K562 (cell line): Measurements from ENCODE around the gene C11orf86. TPM values are rescaled to one million over a fixed set of nuclear protein-coding genes. Genes with fewer than 3 reads are reported as not detected.

Experiments
- CCNT2 ChIP-seq: IDR thresholded peaks from 2 replicates; pipeline ENCODE4 v1.6.1; 2011; ENCODE audit warnings: borderline replicate concordance, low read depth, mild to moderate bottlenecking, moderate library complexity, mixed read lengths, low read length; ENCODE audit not compliant: insufficient read length; ENCODE audit errors: extremely low read depth
- CUX1 ChIP-seq: fragments of 200-800 bp; sonication (Bioruptor generic); IDR thresholded peaks from 2 replicates; pipeline ENCODE4 v1.6.1; 2016; ENCODE audit warnings: missing genetic modification characterization, missing compliant biosample characterization
- FIP1L1 ChIP-seq: fragments of 200-400 bp; formaldehyde crosslinking; IDR thresholded peaks from 2 replicates; pipeline ENCODE4 v1.6.1; 2018; ENCODE audit warnings: mild to moderate bottlenecking, low read depth, low read length; ENCODE audit not compliant: poor library complexity, severe bottlenecking
- FOXP1 ChIP-seq: sonication (generic); formaldehyde crosslinking; IDR thresholded peaks from 2 replicates; pipeline ENCODE4 v1.8.0; 2022; ENCODE audit warnings: mild to moderate bottlenecking, missing genetic modification reagents
- HES1 ChIP-seq: fragments of 450-650 bp; IDR thresholded peaks from 2 replicates; pipeline ENCODE4 v1.6.1; 2016; ENCODE audit warnings: low read depth, mild to moderate bottlenecking, moderate library complexity
- HMGN3 ChIP-seq: IDR thresholded peaks from 2 replicates; pipeline ENCODE4 v1.6.1; 2011; ENCODE audit warnings: borderline replicate concordance, low read depth, mild to moderate bottlenecking, mixed read lengths, low read length; ENCODE audit not compliant: insufficient read length; ENCODE audit errors: extremely low read depth
- HNRNPLL ChIP-seq: fragments of 200-400 bp; formaldehyde crosslinking; IDR thresholded peaks from 2 replicates; pipeline ENCODE4 v1.6.1; 2017; ENCODE audit warnings: low read length, low read depth, mild to moderate bottlenecking; ENCODE audit not compliant: poor library complexity, severe bottlenecking
- JUN ChIP-seq, 2 experiments: sonication (generic) in 1 of 2; formaldehyde crosslinking in 1 of 2; IDR thresholded peaks; 2 replicates each; pipeline versions ENCODE4 v1.6.1 to v1.8.0; 2012 to 2022; ENCODE audit warnings: borderline replicate concordance in 2 of 2, mild to moderate bottlenecking in 2 of 2, improper control_type of control experiment in 1 of 2, low read depth in 1 of 2, low read length in 1 of 2, missing genetic modification reagents in 1 of 2
- NR1H2 ChIP-seq: sonication (generic); formaldehyde crosslinking; IDR thresholded peaks from 2 replicates; pipeline ENCODE4 v1.4.0; 2020; ENCODE audit warnings: mild to moderate bottlenecking, missing genetic modification reagents
- POLR2A ChIP-seq: fragments of 450-650 bp; conservative IDR thresholded peaks from 2 replicates; pipeline ENCODE4 v1.6.1; 2016
- POLR2AphosphoS2 ChIP-seq: IDR thresholded peaks from 2 replicates; pipeline ENCODE4 v1.6.1; 2012; ENCODE audit warnings: low read length, improper control_type of control experiment
- RAD51 ChIP-seq: fragments of 450-650 bp; IDR thresholded peaks from 2 replicates; pipeline ENCODE4 v1.7.1; 2016; ENCODE audit warnings: low read depth, mild to moderate bottlenecking, borderline replicate concordance
- RBM25 ChIP-seq: fragments of 200-400 bp; formaldehyde crosslinking; IDR thresholded peaks from 2 replicates; pipeline ENCODE4 v1.6.1; 2018; ENCODE audit warnings: low read length, low read depth, moderate library complexity; ENCODE audit not compliant: severe bottlenecking
- RUNX1 ChIP-seq: sonication (generic); IDR thresholded peaks from 2 replicates; pipeline ENCODE4 v1.6.1; 2016; ENCODE audit warnings: antibody characterized with exemption, low read depth
- SAP30 ChIP-seq: fragments of 200-600 bp; sonication (generic); IDR thresholded peaks from 2 replicates; pipeline ENCODE4 v1.6.1; 2012; ENCODE audit warnings: borderline replicate concordance, low read depth, mild to moderate bottlenecking, moderate library complexity, low read length, control low read depth, inconsistent platforms; ENCODE audit not compliant: insufficient read depth, poor library complexity, severe bottlenecking
- SIN3B ChIP-seq: fragments of 450-650 bp; IDR thresholded peaks from 2 replicates; pipeline ENCODE4 v1.6.1; 2017; ENCODE audit warnings: low read depth, mild to moderate bottlenecking, moderate library complexity
- TAF9B ChIP-seq: fragments of 450-650 bp; IDR thresholded peaks from 2 replicates; pipeline ENCODE4 v1.6.1; 2018; ENCODE audit warnings: mild to moderate bottlenecking; ENCODE audit not compliant: partially characterized antibody
- TCF7 ChIP-seq: sonication (generic); IDR thresholded peaks from 2 replicates; pipeline ENCODE4 v1.6.1; 2016; ENCODE audit warnings: antibody characterized with exemption, borderline replicate concordance
- TGIF2 ChIP-seq: sonication (generic); formaldehyde crosslinking; IDR thresholded peaks from 2 replicates; pipeline ENCODE4 v1.8.1; 2022; ENCODE audit warnings: mild to moderate bottlenecking, missing genetic modification reagents, moderate library complexity
- ZNF24 ChIP-seq: fragments of 450-650 bp; IDR thresholded peaks from 2 replicates; pipeline ENCODE4 v1.6.1; 2016
- ZNF282 ChIP-seq: sonication (generic); formaldehyde crosslinking; IDR thresholded peaks from 2 replicates; pipeline ENCODE4 v1.8.1; 2023; ENCODE audit warnings: missing genetic modification reagents
- ZNF436 ChIP-seq: fragments of 250-450, 450-650 bp; sonication (Bioruptor Pico); formaldehyde crosslinking; IDR thresholded peaks from 2 replicates; pipeline ENCODE4 v1.7.0; 2020; ENCODE audit warnings: mild to moderate bottlenecking
- polyA plus RNA-seq, 8 experiments: library from polyadenylated mRNA; depleted of rRNA in 4 of 8; stranded (reverse) in 5 of 8; unstranded in 3 of 8; fragments of >200 nt; fragmentation: Nextera tagmentation in 2 of 8; fragmentation: Illumina TruSeq in 1 of 8; extraction: Ambion mirVana in 2 of 8; extraction: Trizol in 1 of 8; gene quantifications; 2 replicates each; pipeline versions ENCODE4 v1.2.1 to v1.2.3, GENCODE V29; 2011 to 2014; ENCODE audit warnings: inconsistent platforms in 1 of 8, missing spikeins in 1 of 8
- total RNA-seq, 7 experiments: library from RNA; depleted of rRNA in 6 of 7; stranded (reverse); fragments of >200 nt in 6 of 7; fragmentation: Illumina TruSeq in 2 of 7; extraction: Trizol in 2 of 7; gene quantifications; 2 replicates each; pipeline versions ENCODE4 v1.2.1 to v1.2.3, GENCODE V29; 2011 to 2021; ENCODE audit warnings: low replicate concordance in 1 of 7

C11orf86 gene
- total and polyA plus RNA-seq, 9 of the 15 experiments (the other 6 are each of a cell fraction or from before 2014, with no cell fraction given) = not detected

DNA sequence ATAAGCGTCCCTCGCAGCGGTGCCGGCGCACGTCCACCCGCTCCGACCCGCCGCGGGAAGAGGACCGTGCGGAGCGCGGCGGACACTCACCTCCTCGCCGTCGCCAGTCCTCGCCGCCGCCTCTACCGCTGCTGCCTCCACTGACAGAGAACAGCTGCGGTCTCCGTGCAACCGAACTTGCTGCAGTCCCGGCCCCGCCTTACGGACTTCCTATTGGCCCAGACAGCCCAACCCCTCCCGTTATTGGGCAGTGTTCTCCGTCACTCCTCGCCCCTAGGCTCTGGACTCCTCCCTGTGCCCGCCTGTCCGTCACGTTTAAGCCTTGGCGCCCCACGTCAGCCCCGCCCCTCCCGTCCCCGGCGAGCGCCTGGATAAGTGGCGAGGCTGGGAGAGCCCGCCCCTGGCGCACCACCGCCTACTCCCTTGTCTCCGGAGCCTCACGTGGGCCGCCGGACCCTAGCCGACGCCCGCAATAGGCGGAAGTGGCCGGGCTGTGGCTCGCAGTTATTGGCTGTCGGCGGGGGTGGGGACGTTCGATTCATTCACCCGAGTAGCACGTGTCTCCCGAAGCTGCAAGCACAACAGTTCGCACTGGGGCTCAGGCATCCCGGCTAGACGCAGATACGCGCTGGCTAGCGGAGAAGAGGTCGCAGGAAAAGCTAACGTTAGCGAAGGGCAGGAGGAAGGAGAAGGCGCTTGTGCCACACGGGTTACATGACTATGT lies 16.7 kb upstream of the C11orf86 start, which contains the start of gene PC (continued):
- TF ChIP-seq POLR2AphosphoS2 = no peak
- peak; percentile 94 for TF ChIP-seq SAP30
- TF ChIP-seq ZNF282 (CRISPR knock-in tag) = 0 out of 2 replicates have a peak, but pooled peaks have one; percentile 83
- TF ChIP-seq CUX1 (CRISPR knock-in tag) = no peak
- peak; percentile 89 for TF ChIP-seq HMGN3
- TF ChIP-seq TGIF2 (CRISPR knock-in tag) = peak; percentile 80; the same call in 1 of the 2 replicates
- 0 out of 2 replicates have a peak, but pooled peaks have one; percentile 12 for TF ChIP-seq ZNF24
- TF ChIP-seq ZNF436 (CRISPR knock-in tag) = no peak
- TF ChIP-seq POLR2A = peak; percentile 78
- TF ChIP-seq FIP1L1 = peak; percentile 38
- peak; percentile 81 for TF ChIP-seq RBM25
- peak; percentile 93 for TF ChIP-seq RAD51
- peak; percentile 80; the same call in 1 of the 2 replicates for TF ChIP-seq JUN (IDR thresholded peaks at IDR 0.05; ENCODE audit: borderline replicate concordance, low read depth, low read length)
- TF ChIP-seq JUN (CRISPR knock-in tag; IDR thresholded peaks at IDR 0.05; ENCODE audit: borderline replicate concordance) = no peak; the same call in 1 of the 2 replicates
- peak; percentile 92 for TF ChIP-seq TAF9B
- 0 out of 2 replicates have a peak, but pooled peaks have one; percentile 37 for TF ChIP-seq RUNX1
- TF ChIP-seq NR1H2 (CRISPR knock-in tag) = 0 out of 2 replicates have a peak, but pooled peaks have one; percentile 61
- TF ChIP-seq SIN3B = peak; percentile 85
- TF ChIP-seq HNRNPLL = peak; percentile 85
- TF ChIP-seq TCF7 = 0 out of 2 replicates have a peak, but pooled peaks have one; percentile 15
- 0 out of 2 replicates have a peak, but pooled peaks have one; percentile 29 for TF ChIP-seq HES1
- TF ChIP-seq CCNT2 = peak; percentile 84
- TF ChIP-seq FOXP1 = peak; percentile 92
